Mammary epithelial cell (primary cell): ENCODE results near the gene LHB.
"Not testable (repeated sequence)": the region's sequence is repeated elsewhere in the genome, so short reads cannot be mapped to it uniquely, and the experiment has no call there.

Experiments
- EZH2 ChIP-seq: IDR thresholded peaks from 2 replicates; pipeline ENCODE4 v1.6.1; 2012; ENCODE audit warnings: low read length, inconsistent platforms, borderline replicate concordance
- TF ChIP-seq, protein P1 (sequence below), 2 donors: IDR thresholded peaks in 1 of 2; conservative IDR thresholded peaks in 1 of 2; 2 replicates each; pipeline ENCODE4 v1.5.1; 2011 to 2012; ENCODE audit warnings: inconsistent platforms in 2 of 2, low read length in 2 of 2, mild to moderate bottlenecking in 2 of 2, control low read depth in 1 of 2, low read depth in 1 of 2; ENCODE audit not compliant: insufficient read depth in 1 of 2; ENCODE audit errors: extremely low read depth in 1 of 2

DNA sequence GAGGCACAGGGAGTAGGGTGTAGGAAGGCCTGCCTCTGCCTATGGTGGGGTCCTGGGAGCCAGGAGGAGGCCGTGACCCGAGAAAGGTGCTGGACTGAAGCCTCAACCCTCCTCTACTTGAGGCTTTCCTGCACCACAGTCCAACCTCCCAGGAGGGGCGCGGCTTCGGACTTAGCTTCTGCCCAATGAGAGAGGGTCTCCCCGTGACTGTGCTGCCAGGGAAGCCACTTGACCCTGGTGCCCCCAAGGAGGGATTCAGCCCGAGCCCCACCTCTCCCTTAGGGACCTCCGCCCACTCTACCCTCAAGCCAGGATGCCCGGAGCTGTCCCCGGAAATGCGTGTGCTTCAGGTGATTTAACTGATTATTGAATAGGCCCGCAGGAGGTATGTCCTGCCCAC lies 32.1 kb upstream of the LHB start, which contains the start of gene CGB8:
- TF ChIP-seq EZH2, result not testable (repeated sequence)
- TF ChIP-seq, protein P1, sequence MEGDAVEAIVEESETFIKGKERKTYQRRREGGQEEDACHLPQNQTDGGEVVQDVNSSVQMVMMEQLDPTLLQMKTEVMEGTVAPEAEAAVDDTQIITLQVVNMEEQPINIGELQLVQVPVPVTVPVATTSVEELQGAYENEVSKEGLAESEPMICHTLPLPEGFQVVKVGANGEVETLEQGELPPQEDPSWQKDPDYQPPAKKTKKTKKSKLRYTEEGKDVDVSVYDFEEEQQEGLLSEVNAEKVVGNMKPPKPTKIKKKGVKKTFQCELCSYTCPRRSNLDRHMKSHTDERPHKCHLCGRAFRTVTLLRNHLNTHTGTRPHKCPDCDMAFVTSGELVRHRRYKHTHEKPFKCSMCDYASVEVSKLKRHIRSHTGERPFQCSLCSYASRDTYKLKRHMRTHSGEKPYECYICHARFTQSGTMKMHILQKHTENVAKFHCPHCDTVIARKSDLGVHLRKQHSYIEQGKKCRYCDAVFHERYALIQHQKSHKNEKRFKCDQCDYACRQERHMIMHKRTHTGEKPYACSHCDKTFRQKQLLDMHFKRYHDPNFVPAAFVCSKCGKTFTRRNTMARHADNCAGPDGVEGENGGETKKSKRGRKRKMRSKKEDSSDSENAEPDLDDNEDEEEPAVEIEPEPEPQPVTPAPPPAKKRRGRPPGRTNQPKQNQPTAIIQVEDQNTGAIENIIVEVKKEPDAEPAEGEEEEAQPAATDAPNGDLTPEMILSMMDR (conservative IDR thresholded peaks at IDR 0.05 in 1 of 2, IDR thresholded peaks at IDR 0.05 in 1 of 2; ENCODE audit: extremely low read depth in 1 of 2, insufficient read depth in 1 of 2, low read depth in 1 of 2, low read length in 2 of 2), result not testable (repeated sequence)
